ENCODE data around the gene LMX1B.
"Not testable (repeated sequence)": the region's sequence is repeated elsewhere in the genome, so short reads cannot be mapped to it uniquely, and the experiment has no call there.

The LMX1B gene

DNA sequence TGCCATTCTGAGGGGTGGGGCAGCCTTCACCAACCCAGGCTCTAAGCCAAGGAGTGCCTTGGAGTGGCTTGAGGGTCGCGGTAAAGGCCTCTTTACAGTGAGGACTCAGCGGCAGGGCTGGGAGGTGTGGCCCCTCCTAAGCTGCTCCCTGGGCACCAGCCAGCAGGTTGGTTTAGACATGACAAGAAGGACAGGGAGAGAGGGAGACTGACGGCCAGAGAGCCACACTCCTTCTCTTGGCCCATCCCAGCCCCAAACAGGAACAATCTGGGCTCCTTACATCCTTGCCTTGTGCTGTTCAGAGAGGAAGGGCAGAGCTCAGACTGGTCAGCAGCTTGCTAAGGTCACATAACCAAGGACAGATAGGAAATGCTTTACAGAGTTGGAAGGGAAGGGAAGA, 94.5 kb downstream of the LMX1B start:
- DNase-seq (ENCODE audit: low read depth in 2 of 2): no peak

DNA sequence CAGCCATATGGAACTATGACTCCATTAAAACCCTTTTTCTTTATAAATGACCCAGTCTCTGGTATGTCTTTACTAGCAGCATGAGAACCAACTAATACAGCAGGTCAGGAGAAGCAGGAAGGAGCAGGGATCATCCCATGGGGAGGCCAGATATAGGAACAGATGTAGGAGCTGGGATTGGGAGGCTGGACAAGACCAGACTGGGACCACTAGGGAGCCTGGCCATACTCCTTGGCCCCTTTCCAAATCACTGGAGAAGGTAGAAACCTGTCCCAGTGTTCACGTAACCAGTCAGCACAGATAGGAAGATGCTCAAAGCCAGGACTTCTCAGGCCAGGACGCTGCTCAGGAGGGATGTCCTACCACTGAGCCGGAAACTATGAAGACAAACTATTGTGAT, 95.5 kb downstream of the LMX1B start:
- DNase-seq (ENCODE audit: low read depth in 2 of 2): no peak

DNA sequence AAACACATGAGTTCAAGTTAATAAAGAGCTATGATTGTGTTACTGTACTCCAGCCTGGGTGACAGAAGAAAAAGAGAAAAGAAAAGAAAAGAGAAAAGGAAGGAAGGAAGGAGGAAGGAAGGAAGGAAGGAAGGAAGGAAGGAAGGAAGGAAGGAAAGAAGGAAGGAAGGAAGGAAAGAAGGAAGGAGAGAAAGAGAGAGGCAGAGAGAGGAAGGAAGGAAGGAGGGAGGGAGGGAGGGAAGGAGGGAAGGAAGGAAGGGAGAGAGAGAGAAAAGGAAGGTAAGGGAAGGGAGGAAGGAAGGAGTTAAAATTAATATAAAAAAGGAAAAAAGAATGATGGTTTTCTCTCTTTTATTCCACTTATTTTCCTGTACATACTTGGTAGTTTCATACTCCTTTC, 101.7 kb downstream of the LMX1B start:
- no peak for DNase-seq (ENCODE audit: low read depth in 2 of 2)

DNA sequence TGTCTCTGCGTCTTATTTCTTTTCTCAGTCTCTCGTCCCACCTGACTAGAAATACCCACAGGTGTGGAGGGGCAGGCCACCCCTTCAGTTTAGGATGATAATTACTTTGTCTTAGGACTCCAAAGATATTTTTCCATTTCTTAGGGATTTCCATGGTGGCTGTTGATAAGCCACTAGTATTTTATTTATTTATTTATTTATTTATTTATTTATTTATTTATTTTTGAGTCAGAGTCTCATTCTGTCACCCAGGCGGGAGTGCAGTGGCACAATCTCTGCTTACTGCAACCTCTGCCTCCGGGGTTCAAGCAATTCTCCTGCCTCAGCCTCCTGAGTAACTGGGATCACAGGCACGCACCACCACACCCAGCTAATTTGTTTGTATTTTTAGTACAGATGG, 103.7 kb downstream of the LMX1B start:
- not testable (repeated sequence) for DNase-seq (ENCODE audit: low read depth in 2 of 2)

DNA sequence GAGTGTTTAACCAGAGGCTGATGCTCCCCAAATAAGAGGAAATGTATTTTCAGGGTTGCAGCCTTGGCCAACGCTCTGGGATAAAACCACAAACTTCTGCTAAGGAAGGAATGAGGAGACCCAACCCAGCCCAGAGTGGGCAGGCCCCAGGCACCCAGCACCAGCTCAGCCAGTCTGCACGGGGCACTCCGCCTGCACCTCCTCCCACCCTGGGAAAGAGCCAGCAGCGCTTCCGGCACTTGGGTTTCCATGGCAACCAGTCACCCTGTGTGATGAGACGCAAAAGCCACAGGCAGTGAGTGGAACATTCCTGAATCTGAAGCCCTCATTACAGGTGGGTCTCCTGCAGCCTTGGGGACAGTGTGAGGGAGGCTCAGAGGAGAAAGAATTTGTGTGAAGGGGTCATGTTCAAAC, 105.9 kb downstream of the LMX1B start:
- peak; percentile 71 to 74 for DNase-seq (ENCODE audit: low read depth in 2 of 2)

DNA sequence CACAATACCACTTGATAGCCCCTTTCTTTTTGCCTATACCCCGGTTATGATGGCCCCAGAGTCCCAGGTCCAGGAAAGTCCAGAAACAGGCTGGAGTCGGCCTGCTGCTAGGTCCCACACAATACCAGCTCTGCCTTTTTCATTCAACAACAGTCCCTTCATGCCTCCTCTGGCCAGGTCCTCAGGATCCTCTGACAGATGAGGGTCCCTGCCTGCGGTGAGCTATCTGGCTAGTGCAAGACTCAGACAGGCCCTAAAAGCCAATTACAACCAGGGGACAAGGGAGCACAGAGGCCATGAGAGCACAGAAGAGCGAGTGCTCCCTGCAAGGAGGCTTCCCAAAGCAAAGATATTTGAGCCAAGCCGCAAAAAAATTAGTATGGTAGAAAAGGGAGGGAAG, 106.3 kb downstream of the LMX1B start:
- DNase-seq (ENCODE audit: low read depth in 2 of 2): no peak

DNA sequence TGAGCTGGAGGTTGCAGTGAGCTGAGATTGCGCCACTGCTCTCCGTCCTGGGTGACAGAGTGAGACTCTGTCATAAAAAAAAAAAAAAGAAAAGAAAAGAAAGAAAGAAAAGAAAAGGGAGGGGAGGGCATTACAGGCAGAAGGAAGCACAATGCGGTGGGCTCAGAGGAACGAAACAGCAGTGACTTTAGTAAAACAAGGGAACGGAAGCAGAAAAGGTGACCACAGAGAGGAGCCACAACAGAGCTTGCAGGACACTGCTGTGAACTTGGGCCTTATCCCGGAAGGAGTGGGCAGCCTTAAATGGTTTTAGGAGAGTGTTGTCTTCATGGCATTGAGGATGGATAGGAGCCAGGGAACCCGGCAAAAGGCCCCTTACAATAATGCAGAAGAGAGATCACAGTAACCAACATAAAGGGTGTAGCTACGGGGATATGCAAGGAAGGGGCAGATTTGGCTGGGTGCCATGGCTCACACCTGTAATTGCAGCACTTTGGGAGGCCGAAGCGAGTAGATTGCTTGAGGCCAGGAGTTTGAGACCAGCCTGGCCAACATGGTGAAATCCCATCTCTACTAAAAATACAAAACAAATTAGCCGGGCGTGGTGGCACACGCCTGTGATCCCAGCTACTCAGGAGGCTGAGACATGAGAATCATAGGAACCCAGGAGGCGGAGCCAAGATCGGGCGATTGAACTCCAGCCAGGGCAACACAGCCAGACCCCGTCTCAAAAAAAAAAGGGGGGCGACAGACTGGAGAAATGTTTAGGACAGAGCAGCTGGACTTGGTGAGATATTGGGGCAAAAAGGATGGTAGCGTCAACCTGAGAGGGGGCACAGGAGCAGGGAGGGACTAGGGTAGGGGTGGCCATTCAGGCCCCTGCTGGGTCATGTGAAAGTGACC, 107.2 kb downstream of the LMX1B start:
- DNase-seq (ENCODE audit: low read depth in 2 of 2): no peak

DNA sequence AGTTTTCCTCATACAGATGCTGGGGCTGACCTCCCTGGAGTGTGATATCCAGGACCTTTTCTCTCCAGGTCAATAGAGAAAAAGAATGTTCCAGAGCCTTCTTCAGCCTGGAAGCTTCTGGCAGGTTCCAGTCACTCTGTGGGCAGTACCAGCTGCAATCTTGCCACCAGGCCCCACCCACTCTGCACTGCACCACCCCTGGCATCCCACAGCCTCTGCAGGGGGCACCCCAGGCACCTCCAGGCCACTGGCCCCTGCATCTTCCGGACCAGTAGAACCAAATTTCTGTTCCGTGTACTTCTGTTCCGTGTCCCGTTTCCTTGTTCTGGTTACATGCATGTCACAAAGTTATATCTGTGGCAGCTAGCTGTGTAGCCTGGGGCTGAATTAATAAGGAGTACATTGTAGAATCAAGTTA, 107.8 kb downstream of the LMX1B start:
- no peak for DNase-seq (ENCODE audit: low read depth in 2 of 2)

DNA sequence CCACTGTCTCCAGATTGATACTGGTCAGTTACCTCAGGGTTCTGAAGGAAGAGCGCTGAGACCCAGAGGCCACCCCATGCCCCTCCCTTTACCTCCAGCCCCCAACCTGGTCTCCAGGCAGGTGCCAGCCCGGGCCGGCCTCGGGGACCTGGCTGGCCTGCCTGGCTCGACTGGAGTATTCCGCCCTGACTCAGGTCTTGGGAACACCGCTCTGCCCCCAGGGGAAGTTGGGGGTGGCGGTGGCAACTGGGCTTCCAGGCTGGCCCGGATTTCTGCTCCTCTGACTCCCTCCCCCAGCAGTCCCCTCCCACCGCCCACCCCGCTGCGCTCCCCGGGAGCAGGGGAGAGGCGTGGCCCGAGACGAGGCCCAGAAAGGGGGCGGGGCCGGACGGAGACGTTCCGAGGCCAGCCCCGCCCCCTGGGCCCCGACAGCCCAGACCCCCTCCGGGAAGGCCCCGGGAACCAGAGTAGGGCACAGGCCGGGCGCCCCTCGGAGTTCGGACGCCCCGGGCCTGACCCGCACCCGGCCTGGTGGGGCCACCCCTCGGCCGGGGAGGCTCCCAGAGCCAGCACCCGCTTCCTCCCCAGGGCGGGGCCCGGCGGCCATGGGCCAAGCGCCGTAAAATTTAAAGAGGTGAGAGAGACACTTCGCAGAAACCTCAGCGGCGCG, 108.7 kb downstream of the LMX1B start:
- DNase-seq (ENCODE audit: low read depth in 2 of 2): peak; percentile 79 to 92

DNA sequence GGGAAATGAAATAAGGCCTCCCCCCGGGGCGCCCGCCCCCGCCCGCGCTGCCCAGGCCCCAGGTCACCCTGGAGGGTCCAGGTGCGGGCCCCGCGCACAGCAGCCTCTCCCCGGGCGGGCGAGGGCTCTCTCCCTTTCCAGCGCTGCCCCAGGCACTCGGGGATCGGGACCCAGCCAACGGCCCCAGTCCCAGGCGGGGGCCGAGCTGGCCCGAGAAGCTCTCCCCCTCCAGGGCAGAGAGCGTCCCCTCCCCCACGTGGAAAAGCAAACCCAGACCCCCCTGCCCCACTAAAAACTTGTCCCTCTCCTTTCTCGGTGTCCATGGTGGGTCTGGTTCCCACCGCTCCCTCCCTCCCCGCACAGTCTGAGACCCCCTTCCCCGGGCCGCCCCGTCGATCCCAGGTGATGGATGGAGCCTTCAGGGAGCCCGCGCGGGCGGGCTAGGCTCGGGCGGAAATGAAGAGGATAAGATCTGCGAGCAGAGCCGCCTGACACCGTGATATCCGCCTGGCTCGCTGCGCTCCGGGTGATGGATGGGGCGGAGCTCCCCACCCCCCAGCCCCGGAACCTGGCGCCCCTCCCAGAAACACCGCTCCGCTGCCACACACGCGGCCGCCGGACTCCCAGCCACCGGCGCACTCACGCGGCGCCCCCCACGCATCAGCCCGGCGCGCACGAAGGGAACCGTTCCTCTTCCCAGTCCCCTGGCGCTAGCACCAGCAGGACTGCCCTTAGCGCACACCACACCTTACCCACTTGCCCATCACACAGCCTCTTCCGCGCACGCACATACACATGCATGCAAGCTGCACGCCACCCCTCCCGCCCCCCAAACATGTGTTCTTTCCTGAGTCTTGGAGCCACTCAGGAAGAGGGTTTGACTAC, 109.4 kb downstream of the LMX1B start:
- peak; percentile 37 to 68 for DNase-seq (ENCODE audit: low read depth in 2 of 2)

DNA sequence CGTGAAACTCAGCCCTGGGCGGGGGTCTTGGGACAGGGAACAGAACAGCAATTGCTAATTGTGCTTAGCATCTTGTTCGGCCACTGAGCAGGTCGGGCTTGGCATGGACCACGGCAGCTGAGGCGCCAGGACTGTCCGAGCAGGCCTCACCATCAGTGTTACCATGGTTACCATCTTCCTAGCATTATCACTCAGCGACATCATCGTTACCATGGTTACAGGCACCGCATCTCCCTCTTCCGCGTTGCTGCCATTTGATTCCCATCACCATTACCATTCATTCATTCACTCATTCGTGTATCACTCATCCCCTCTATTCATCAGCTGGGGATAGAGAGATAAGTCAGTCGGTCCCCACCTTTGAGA, 110.1 kb downstream of the LMX1B start:
- DNase-seq (ENCODE audit: low read depth in 2 of 2): no peak

DNA sequence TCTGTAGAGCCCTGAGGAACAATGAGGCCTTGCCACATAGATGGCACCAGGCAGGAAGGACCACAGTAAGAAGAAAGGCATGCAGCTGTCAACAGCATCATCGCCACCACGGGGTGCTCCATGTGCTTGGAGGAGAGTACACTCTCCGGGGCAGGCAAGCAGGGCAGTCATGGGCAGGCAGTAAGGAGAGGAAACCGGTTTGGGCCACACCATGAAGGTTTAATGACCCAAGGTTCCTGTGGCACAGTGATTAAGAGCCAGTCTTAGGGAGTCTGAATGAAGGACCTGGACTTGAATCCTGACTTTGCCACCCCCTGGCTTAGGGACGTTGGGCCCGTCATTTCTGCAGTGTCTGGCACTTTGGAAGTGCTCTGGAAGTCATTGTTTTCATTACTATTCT, 110.5 kb downstream of the LMX1B start:
- DNase-seq (ENCODE audit: low read depth in 2 of 2): no peak

DNA sequence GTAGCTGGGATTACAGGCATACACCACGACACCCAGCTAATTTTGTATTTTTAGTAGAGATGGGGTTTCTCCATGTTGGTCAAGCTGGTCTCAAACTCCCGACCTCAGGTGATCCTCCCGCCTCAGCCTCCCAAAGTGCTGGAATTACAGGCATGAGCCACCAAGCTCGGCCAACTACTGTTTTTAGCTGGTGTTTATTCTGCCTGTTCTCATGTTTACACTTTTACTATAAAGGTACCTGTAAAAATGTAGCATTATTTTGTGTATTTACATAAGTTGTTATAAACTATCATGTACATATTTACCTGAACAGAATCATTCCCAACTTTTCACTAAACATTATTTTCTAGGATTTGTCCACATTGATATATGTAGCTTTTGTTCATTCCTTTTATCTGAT, 111.8 kb downstream of the LMX1B start:
- DNase-seq (ENCODE audit: low read depth in 2 of 2): not testable (repeated sequence)

DNA sequence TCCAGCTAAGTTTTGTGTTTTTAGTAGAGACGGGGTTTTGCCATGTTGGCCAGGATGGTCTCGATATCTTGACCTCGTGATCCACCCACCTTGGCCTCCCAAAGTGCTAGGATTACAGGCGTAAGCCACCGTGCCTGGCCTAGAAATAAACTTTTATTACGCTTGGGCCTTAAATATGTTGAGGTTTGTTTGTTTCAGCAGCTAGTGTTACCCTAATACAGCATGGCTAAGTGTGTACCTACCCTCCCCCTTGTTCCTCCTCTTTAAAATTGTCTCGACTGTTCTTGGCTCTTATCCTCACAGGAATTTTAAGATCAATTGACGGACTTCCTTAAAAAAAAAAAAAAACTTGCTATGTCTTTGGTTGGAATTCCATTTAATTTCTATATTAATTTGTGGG, 114.5 kb downstream of the LMX1B start:
- not testable (repeated sequence) for DNase-seq (ENCODE audit: low read depth in 2 of 2)

DNA sequence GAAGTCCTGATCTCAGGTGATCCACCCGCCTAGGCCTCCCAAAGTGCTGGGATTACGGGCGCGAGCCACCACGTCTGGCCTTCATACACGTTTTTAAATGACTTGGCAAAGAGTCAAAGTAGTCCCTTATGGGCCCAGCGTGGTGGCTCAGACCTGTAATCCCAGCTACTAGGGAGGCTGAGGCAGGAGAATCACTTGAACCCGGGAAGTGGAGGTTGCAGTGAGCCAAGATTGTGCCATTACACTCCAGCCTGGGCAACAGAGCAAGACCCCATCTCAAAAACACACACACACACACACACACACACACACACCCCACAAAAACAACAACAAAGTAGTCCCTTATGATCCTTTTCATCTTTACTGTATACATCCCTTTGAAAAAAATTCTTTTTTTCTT, 116.9 kb downstream of the LMX1B start:
- DNase-seq (ENCODE audit: low read depth in 2 of 2): not testable (repeated sequence)

DNA sequence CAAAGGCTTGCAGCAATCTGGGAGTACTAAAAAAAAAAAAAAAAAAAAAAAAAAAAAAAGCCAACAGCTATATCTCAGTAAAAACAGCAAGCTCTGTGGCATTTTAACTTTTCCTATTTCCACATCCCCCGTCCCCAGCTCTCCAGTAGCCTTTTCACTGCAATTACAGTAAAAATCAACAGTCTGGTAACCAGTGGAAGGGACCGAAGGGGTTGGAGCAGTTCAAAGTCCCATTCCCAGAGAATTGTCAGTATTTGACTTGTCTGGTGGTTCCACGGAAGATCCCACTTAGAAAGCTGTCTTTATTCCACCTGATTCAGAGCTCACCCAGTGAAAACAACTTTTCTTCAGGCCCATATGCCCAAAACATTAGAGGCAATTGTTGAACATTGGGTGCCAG, 119.3 kb downstream of the LMX1B start:
- DNase-seq (ENCODE audit: low read depth in 2 of 2): no peak

DNA sequence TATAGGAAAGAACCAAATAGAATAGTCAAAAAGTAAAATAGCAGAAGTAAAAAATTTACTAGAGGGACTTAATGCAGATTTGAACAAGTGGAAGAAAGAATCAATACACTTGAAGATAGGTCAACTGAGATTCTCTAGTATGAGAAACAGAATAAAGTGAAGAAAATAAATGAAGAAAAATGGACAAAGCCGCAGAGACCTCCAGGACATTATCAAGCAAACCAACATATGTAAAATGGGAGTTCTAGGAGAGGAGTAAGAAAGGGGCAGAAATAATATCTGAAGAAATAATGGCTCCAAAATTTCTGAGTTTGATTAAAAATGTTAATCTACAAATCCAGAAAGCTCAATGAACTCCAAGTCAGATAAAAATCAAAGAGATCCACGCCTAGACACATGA, 121.1 kb downstream of the LMX1B start:
- no peak for DNase-seq (ENCODE audit: low read depth in 2 of 2)

DNA sequence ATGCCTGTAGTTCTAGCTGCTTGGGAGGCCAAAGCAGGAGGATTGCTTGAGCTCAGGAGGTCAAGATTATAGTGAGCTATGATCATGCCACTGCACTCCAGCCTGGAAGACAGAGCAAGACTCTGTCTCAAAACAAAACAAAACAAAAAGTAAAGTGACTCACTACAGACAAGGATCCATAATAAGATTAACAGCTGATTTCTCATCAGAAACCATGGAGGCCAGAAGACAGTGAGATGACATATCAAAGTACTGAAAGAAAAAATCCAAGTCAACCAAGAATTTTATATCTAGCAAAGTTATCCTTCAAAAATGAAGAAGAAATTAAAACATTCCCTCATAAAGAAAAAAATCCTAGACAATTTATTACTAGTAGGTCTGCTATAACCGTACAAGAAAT, 121.8 kb downstream of the LMX1B start:
- no peak for DNase-seq (ENCODE audit: low read depth in 2 of 2)

DNA sequence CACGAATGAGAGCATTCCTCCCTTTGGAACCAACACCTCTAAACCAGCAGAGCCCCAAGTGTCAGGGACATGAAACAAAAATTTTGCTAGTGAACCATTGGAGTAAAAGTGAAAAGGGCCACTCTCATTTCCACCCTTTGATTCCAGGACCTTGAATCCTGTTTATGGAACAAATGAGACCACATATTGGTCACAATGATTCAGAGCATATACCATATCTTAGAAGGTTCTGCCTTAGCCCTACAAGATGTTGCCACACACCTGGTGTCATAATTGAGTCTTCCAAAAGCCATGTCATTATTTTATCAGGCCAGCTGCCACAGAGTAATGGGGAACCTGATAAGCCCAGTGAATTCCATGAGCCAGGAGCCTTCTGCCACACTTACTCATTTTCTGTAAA, 124.8 kb downstream of the LMX1B start:
- DNase-seq (ENCODE audit: low read depth in 2 of 2): no peak

DNA sequence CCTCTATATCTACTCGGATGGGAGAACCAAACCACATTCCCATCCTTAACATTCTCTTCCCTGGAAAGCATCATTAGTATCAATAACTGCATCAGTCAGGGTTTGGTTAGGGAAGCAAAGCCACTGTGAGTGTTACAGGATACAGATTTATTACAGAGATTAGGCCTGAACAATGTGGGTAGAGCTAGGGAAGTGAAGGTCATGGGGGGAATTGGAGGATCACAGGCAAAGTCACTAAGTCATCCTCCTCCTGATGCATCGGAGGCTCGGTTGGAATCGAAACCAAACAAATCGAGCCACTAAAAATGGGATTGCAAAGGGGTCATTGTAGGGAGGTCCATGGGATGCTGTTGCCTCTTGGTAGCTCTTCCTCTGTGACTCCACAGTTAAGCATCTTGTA, 129.3 kb downstream of the LMX1B start:
- DNase-seq (ENCODE audit: low read depth in 2 of 2): no peak

DNA sequence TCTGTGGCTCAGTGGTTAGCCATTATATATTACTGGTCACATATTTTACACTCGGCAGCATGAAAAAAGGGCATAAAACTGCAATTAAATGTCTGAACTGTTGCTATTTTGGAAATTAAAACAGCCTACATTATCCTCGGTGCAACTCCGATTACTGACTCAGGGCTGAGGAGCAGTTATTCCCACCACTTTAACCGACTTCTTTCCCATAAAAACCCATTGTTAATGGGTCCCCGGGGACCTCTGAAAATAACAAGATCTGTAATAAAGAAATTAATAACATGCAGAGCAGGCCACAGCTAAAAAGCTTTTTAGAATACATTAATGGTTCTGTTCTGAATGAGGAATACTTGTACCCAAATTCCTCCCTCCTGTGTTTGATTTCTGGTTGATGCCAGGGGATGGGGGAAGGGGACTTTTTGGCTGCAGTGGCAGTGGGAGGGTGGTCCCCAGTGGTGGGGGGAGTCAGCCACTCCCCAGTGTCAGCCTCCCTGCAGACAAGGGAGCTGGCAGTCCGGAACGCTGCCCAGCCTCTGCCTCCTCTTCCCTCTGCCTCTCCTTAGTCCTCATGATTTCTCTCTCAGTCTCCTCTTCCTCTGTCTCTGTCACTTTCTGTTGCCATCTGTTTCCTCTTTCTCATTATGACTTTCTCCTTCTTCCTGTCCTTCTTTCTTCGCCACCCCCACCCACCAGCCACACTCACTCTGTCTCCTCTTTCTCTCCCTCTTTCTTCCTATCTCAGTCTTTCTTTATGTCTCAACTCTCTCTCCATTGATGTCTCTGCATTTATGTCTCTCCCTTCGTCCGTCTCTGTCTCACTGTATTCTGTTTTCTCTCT, 132.1 kb downstream of the LMX1B start:
- no peak for DNase-seq (ENCODE audit: low read depth in 2 of 2)
